ENCODE results near the gene SLC25A13. TPM values are rescaled to one million over a fixed set of nuclear protein-coding genes. Genes with fewer than 3 reads are reported as not detected.
A peak's percentile ranks its signal among the peaks of the same experiment; 100 is the strongest.

SLC25A13 gene
- total and polyA plus RNA-seq, 2 of the 13 experiments (the other 11 are each of a cell fraction or from before 2014, with no cell fraction given), result 36.2 to 84.9 TPM

- TF ChIP-seq TRAFD1 (CRISPR knock-in tag; IDR thresholded peaks at IDR 0.05; ENCODE audit: borderline replicate concordance) (no peak), U2AF1 (optimal IDR thresholded peaks at IDR 0.05; ENCODE audit: low read depth, low read length) (no peak), SKI (IDR thresholded peaks at IDR 0.05; ENCODE audit: partially characterized antibody) (no peak), ZNF3 (CRISPR knock-in tag; IDR thresholded peaks at IDR 0.05) (no peak), E2F2 (CRISPR knock-in tag; IDR thresholded peaks at IDR 0.05; ENCODE audit: borderline replicate concordance) (no peak), SMAD9 (CRISPR knock-in tag; IDR thresholded peaks at IDR 0.05) (no peak), TBX2 (CRISPR knock-in tag; IDR thresholded peaks at IDR 0.05; ENCODE audit: borderline replicate concordance) (no peak), MAF1 (CRISPR knock-in tag; IDR thresholded peaks at IDR 0.05; ENCODE audit: borderline replicate concordance) (no peak), ZNF382 (CRISPR knock-in tag; IDR thresholded peaks at IDR 0.05; ENCODE audit: borderline replicate concordance) (no peak), ZNF329 (CRISPR knock-in tag; IDR thresholded peaks at IDR 0.05; ENCODE audit: low read depth) (no peak; the same call in 1 of the 2 replicates), ZSCAN29 (CRISPR knock-in tag; conservative IDR thresholded peaks at IDR 0.05) (no peak), PAXIP1 (CRISPR knock-in tag; conservative IDR thresholded peaks at IDR 0.05) (no peak), REL (CRISPR knock-in tag; conservative IDR thresholded peaks at IDR 0.05) (no peak), ZNF512 (CRISPR knock-in tag; IDR thresholded peaks at IDR 0.05) (no peak), ZKSCAN5 (CRISPR knock-in tag; IDR thresholded peaks at IDR 0.05) (no peak), ZBTB26 (CRISPR knock-in tag; IDR thresholded peaks at IDR 0.05; ENCODE audit: borderline replicate concordance) (0 out of 2 replicates have a peak, but pooled peaks have one; percentile 31), CREB1 (IDR thresholded peaks at IDR 0.05) (no peak), CREB1 (CRISPR knock-in tag; IDR thresholded peaks at IDR 0.05) (peak; percentile 75), ZC3H13 (CRISPR knock-in tag; IDR thresholded peaks at IDR 0.05) (no peak), ATAD3A (CRISPR knock-in tag; IDR thresholded peaks at IDR 0.05) (no peak), ZSCAN12 (CRISPR knock-in tag; IDR thresholded peaks at IDR 0.05) (no peak), ZNF230 (CRISPR knock-in tag; IDR thresholded peaks at IDR 0.05) (no peak)
These were observed 754 bp downstream of the SLC25A13 start (continued) for GRCh38 chr7:96321031-96321657.
